WI38 (cell line): ENCODE measurements around the gene ZBP1.

Source experiments
- H3K4me3 ChIP-seq: 2 replicates; pipeline ENCODE4 v1.5.1; 2011; ENCODE audit warnings: low read depth, mild to moderate bottlenecking, control low read depth, low read length
- TF ChIP-seq, protein P1 (sequence below): IDR thresholded peaks from 2 replicates; pipeline ENCODE4 v1.5.1; 2012; ENCODE audit warnings: low read depth, mild to moderate bottlenecking, control low read depth, low read length

ZBP1 gene

GRCh38 chr20:57579331-57579897 lies 40.8 kb downstream of the ZBP1 start:
- no peak overlapping the region for H3K4me3 ChIP-seq
- TF ChIP-seq, protein P1, sequence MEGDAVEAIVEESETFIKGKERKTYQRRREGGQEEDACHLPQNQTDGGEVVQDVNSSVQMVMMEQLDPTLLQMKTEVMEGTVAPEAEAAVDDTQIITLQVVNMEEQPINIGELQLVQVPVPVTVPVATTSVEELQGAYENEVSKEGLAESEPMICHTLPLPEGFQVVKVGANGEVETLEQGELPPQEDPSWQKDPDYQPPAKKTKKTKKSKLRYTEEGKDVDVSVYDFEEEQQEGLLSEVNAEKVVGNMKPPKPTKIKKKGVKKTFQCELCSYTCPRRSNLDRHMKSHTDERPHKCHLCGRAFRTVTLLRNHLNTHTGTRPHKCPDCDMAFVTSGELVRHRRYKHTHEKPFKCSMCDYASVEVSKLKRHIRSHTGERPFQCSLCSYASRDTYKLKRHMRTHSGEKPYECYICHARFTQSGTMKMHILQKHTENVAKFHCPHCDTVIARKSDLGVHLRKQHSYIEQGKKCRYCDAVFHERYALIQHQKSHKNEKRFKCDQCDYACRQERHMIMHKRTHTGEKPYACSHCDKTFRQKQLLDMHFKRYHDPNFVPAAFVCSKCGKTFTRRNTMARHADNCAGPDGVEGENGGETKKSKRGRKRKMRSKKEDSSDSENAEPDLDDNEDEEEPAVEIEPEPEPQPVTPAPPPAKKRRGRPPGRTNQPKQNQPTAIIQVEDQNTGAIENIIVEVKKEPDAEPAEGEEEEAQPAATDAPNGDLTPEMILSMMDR, result no peak

DNA sequence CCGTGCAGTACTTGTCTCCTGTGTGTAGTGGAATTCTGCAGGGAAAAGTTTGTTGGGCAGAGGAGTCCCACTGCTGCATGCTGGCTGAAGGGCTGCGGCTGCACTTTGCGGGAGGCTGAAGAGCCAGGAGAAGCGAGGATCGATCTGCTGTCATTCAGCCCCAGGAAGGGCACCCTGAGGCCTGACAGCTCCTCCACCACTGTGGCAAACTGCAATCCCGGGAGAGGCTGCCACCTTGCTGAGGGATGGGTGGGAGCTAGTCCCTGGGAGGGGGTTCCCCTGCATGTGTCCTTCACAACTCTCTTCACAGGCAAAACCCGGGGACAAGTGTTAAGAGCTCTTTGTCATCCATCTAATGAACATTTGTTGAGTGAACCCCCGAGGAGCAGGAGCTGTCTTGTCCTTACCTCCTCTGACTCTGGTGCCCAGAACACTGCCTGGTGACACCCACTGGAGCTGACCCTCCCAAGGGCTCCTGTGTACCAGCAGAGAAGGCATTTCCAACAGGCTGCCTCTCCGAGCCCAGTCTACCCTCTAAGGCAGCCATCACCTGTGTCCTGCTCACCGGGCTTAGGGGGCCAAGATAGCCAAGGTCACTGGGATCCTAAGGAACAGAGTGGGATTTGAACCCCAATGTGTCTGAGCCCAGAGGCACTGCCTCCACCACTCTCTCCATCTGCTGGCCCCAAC lies 41.6 kb downstream of the ZBP1 start:
- TF ChIP-seq, protein P1, result no peak
- no peak overlapping the region for H3K4me3 ChIP-seq

DNA sequence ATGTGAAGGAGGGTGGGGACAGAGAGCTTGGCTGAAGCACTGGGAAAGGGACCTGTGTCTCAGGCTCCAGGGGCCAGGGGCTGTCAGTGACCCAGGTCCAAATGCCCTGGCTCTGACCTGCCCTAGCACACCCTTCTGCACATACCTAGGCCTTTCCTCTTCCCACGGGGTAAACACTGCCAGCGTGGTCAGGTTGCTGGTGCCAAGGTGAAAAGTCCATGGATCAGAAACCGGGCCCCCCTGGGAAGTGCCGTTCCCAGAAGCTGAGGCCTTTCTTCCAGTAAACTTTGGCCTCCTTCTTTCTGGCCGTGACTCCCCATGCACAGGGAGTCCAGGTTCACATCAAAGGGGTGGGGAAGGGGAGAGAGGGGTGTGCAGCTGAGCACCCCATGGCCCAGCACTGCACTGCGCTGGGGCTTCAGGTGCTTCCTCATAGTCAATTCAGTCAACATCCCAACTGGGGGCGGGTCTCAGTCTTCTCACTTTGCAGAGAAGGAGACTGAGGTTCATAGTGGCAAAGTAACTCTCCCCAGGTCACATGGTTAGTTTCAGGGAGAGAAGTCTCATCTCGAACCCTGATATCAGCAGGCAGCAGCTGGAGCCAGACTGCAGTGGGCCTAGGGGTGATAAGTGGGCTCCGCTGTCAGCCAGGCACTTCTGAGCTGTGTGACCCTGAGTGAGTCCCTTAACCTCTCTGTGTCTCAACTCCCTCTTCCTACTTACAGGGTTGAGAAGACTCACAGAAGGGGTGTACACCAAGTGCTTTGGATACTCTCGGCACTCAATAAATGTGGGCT lies 42.3 kb downstream of the ZBP1 start:
- no peak overlapping the region for H3K4me3 ChIP-seq
- TF ChIP-seq, protein P1, result no peak

GRCh38 chr20:57576617-57577550 lies 43.3 kb downstream of the ZBP1 start:
- TF ChIP-seq, protein P1, result no peak
- H3K4me3 ChIP-seq, result no peak overlapping the region

GRCh38 chr20:57576002-57576401 lies 44.2 kb downstream of the ZBP1 start:
- TF ChIP-seq, protein P1, result no peak
- H3K4me3 ChIP-seq, result no peak overlapping the region

- TF ChIP-seq, protein P1, result no peak
- no peak overlapping the region for H3K4me3 ChIP-seq
Measured at GRCh38 chr20:57574954-57575353, 45.3 kb downstream of the ZBP1 start.
